Stimulated activated naive CD8-positive, alpha-beta T cell treated with anti-CD3 and anti-CD28 coated beads, Interleukin-15, Interleukin-2, amounts not matched to agents 100 U/mL and 50 U/mL, for 24 hours (primary cell): ENCODE data around the gene ARSA.
"Not testable (repeated sequence)": the region's sequence is repeated elsewhere in the genome, so short reads cannot be mapped to it uniquely, and the experiment has no call there.

Experiments used
- ATAC-seq: fragments of 150-1000 bp; cut with Tn5 transposase; one replicate; pipeline ENCODE4 v1.10.0; 2021
- DNase-seq: peaks from one replicate; pipeline ENCODE4 v3.0.0; 2021

ARSA gene

DNA sequence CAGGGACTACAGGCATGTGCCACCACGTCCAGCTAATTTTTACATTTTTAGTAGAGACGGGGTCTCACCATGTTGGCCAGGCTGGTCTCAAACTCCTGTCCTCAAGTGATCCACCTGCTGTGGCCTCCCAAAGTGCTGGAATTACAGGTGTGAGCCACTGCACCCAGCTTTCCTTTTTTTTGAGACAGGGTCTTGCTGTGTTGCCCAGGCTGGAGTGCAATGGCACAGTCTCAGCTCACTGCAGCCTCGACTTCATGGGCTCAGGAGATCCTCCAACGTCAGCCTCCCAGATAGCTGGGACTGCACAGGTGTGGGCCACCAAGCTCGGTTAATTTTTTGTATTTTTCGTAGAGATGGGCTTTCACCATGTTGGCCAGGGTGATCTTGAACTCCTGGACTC is 26.7 kb upstream of the ARSA start:
- not testable (repeated sequence) for ATAC-seq, DNase-seq

DNA sequence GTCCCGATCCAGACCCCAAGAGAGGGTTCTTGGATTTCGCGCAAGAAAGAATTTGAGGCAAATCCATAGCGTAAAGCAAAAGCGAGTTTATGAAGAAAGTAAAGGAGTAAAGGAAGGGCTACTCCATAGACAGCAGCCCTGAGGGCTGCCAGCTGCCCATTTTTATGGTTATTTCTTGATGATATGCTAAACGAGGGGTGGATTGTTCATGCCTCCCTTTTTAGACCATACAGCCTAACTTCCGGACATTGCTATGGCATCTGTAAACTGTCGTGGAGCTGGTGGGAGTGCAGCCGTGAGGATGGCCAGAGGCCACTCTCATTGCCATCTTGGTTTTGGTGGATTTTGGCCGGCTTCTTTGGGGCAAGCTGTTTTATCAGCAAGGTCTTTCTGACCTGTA is 25.3 kb upstream of the ARSA start:
- ATAC-seq (no peak), DNase-seq (no peak)

DNA sequence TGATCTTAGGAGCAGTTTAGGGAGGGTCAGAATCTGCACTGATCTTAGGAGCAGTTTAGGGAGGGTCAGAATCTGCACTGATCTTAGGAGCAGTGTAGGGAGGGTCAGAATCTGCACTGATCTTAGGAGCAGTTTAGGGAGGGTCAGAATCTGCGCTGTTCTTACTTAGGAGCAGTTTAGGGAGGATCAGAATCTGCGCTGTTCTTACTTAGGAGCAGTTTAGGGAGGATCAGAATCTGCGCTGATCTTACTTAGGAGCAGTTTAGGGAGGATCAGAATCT is 15.8 kb upstream of the ARSA start:
- not testable (repeated sequence) for DNase-seq, ATAC-seq

DNA sequence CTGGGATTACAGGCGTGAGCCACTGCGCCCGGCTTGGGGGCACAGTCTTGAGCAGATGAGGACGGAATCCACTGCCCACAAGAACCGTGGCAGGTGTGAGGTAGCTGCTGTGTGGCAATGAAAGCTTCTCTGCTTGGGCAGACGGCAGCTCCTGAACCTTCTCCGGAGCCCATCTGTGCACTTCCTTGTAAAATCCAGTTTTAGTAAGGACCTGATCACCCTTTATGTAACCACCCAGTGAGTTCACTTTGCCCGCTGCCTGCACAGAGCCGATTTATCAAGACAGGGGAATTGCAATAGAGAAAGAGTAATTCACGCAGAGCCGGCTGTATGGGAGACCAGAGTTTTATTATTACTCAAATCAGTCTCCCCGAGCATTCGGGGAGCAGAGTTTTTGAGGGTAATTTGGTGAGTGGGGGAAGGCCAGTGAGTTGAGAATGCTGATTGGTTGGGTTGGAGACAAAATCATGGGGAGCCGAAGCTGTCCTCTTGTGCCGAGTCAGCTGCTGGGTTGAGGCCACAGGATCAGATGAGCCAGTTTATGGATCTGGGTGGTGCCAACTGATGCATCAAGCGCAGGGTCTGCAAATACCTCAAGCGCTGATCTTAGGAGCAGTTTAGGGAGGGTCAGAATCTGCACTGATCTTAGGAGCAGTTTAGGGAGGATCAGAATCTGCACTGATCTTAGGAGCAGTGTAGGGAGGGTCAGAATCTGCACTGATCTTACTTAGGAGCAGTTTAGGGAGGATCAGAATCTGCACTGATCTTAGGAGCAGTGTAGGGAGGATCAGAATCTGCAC is 15.3 kb upstream of the ARSA start:
- DNase-seq, ATAC-seq: not testable (repeated sequence)

DNA sequence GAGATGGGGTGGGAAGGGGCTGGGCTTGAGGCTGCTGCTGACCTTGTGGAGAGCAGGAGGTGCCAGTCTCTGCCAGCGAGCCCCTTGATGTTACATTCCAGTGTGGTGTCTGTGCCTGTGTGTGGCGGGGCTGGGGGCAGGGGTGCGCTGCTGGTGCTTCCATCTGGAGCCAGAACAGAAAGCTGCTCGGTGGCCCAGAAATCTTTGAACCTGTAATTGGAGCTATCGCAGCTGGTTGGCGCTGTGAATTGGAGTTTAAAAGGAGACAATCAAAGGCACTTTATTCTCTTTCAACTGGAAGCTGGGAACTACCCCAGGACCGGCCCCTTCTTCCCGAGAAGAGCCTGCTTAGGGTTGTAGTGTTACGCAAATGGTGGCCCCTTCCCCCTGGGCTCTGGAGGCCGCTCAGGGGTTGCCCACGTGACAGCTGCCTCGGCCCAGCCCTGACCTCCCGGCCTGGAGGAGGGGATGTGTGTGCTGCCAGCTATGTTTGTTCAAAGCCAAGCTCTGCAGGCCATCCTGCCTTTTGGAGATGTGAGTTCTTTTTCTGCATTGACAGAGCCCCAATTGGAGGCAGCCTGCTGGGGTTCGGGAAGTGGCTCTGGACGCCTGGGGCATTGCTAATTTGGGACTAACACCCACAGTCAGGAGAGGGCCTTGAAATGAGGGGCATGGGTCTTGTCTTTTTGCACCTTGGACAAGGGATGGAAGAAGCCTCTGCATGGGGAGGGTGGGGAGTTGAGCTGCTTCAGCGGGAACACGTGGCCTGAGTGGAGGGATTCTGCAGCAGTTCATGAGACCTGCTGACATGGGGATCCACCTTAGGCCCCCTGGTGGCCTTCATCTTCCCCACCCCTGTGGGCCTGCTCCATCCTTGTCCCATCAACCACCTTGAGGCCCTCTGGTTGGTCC is 14.0 kb upstream of the ARSA start:
- ATAC-seq (no peak), DNase-seq (no peak)

DNA sequence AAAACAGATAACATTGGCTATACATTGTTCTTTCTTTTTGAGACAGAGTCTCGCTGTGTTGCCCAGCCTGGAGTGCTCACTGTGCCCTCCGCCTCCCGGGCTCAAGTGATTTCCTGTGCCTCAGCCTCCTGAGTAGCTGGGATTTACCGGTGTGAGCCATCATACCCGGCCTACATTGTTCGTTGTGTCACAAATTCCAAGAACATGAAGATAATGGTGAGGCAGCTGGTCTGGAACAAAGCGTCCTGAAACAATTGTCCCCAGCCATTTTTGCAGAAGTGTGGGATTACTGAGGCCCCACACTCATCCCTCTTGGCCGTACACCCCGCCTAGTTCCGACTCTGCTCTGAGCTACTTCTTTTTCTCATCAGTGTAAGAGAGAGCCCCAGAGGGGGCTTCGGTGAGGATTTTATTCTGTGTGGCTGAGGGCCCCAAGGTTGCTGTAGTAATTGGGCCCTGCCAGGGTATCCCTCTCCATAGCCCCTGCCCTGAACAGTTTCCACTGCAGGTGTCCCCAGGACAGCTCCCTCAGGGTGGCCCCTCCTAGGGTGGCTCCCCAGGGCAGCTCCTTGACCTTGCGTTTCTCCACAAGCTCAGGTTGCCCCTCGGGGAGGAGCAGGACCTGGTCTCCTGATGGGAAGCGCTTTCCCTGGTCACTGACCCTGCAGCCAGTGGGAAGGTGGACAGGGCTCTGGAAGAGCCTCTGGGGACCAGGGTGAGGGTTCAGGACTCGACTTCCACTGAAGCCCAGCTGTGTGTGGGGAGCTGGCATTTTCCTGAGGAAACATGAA is 13.1 kb upstream of the ARSA start:
- DNase-seq = no peak
- ATAC-seq = no peak

DNA sequence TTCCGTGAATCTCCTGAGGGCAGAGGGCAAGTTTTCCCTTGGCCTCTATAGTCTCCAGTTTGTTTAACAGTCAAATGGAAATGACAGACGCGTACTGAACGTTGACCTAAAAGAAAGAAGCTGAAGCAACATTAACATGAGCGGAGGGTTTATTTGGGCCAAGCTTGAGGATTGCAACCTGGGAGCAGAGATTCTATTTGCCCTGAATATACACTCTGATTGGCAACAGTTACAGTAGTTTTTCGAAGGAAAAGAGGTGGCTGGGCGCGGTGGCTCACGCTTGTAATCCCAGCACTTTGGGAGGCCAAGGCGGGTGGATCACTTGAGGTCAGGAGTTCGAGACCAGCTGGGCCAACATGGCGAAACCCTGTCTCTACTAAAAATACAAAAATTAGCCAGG is 12.3 kb upstream of the ARSA start:
- DNase-seq, ATAC-seq: not testable (repeated sequence)

DNA sequence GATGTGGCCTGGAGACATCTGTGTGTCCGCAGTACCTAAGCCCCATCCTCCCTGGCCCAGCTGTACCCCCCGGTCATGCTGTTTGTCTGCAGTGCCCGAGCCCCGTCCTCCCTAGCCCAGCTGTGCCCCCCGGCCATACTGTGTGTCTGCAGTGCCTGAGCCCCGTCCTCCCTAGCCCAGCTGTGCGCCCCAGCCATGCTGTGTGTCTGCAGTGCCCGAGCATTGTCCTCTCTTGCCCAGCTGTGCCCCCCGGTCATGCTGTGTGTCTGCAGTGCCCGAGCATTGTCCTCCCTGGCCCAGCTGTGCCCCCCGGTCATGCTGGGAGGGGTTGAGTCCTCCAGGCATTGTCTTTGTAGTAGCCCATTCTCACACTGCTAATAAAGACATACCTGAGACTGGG is 7.6 kb upstream of the ARSA start:
- no peak for ATAC-seq
- DNase-seq = no peak

DNA sequence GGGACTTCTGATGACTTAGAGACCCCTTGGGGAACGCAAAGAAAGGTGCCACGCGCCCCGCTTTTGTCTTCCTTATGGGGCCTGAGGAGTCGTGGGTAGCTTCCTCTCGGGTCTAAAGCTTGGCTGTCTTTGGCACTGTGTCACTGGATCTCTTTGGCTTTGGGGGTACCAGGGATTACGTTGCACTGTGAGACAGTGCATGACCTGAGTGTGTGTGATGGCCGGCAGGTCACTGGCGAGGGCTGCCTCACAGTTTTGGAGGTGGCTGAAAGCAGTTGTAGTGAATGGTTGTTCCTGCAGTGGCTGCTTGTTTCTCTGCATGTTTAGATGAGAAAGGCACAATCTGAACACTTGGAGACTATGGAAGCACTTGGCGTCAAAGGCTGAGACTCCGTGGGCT is 5.8 kb upstream of the ARSA start:
- ATAC-seq (no peak), DNase-seq (no peak)

DNA sequence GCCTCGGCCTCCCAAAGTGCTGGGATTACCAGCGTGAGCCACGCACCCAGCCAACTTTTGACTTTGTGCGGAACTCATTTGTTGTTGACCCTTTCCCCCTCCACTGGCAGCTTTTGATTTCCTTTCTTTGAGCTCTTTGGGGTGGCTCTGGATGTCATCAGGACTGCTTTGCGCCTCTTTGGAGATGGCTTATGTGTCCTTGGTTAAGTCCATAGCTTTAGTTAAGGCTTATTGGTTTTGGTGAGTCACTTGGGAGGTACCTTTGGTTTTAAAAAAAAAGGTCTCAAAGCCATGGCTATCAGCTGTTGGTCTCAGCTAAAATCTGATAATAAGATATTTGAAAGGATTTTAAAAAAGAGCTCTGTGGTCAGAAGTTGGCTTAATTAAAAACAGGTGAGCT is 5.1 kb upstream of the ARSA start:
- DNase-seq (no peak), ATAC-seq (no peak)

DNA sequence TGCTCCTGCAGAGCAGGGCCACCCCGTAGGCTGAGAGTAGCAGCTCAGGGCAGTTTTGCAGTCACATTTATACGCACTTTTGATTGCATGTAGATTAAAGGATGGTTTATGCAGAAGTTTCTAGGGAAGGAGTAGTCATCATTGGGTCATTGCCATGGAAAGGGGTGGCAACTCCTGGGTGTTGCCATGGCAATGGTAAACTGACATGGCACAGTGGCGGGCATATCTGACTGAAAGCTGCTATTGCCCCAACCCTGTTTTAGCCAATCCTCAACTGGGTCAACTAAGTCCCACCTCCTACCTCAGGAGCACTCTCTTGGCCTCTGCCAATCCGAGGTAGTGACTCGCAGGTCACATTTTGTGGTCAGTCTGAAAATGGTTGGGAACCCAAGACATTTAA is 2.4 kb upstream of the ARSA start:
- ATAC-seq (no peak), DNase-seq (no peak)

DNA sequence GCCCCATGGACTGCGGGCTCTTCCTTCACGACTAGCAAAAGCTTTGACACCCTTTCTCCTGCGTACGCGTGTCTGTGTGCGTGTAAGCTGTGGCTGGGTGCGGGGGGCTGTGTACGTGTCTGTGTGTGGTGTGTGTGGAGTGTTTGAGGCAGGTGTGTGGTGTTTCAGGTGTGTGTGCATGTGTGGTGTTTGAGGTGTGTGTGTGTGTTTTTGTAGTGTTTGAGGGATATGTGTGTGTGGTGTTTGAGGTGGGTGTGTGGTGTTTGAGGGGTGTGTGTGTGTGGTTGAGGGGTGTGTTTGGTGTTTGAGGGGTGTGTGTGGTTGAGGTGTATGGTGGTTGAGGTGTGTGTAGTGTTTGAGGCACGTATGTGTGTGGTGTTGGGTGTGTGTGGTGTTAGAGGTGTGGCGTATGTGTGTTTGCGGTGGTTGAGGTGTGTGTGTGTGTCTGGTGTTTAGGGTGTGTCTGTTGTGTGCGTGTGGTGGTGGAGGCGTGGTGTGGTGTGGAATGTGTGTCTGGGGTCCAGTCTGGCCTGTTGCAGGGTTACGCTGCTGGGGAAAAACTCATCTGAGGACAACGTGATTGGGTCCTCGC is 687 bp upstream of the ARSA start:
- ATAC-seq = no peak
- no peak for DNase-seq

DNA sequence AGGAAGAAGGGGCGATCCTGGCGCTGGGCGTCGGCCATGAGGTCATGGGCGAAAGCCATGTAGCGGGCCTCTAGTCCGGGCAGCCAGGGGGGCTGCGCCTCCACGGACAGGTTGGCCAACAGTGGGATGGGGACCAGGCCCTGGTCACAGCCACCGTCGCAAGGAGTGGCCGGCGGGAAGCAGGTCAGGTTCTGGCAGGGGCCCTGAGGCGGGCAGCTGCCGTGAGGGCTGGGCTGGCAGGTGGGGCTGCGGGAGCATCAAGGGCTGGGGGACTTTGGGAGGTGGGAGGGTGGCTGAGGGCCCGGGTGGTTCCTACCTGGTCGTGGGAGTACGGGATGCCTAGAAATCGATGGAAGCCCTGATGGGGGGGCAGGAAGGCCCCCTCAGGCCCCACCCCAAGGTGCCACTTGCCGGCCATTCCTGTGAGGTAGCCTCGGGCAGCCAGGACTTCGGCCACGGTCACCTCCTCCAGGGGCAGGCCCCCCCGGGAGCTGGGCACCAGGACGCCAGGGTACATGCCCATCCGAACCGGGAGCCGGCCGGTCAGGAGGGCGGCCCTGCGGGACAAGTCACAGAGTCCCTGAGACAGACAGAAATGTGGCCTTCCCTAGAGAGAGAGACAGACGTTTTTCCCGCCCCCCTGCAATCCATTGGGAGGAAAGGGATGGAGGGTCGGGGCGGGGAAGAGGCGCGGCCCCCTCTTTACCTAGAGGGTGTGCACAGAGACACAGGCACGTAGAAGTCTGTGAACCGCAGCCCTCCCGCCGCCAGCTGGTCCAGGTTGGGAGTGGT is 906 bp downstream of the ARSA start:
- ATAC-seq = no peak
- DNase-seq = no peak

DNA sequence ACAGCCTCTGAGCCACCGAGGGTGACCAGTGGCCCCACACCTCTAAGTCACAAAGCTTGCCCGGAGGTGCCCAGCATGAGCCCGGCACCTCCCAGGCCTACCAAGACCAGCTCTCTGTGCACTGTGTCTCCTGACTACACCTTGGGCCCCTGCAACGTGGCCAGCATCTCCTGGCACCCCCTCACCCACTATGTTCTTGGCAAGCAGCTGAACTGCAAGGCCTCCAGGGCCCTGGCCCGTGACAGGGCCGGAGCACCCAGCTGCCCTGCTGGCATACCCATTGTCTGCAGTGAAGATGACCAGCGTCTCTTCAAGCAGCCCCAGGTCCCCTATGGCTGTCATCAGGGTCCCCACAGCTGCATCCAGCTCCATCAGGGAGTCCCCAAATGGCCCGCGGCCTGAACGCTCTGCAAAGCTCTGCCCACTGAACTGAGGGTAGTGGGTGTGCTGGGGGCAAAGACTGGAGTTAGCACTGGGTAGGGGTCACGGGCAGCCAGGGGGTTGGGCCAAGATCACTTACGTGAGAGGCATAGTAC is 1.6 kb downstream of the ARSA start:
- DNase-seq (no peak), ATAC-seq (no peak)

DNA sequence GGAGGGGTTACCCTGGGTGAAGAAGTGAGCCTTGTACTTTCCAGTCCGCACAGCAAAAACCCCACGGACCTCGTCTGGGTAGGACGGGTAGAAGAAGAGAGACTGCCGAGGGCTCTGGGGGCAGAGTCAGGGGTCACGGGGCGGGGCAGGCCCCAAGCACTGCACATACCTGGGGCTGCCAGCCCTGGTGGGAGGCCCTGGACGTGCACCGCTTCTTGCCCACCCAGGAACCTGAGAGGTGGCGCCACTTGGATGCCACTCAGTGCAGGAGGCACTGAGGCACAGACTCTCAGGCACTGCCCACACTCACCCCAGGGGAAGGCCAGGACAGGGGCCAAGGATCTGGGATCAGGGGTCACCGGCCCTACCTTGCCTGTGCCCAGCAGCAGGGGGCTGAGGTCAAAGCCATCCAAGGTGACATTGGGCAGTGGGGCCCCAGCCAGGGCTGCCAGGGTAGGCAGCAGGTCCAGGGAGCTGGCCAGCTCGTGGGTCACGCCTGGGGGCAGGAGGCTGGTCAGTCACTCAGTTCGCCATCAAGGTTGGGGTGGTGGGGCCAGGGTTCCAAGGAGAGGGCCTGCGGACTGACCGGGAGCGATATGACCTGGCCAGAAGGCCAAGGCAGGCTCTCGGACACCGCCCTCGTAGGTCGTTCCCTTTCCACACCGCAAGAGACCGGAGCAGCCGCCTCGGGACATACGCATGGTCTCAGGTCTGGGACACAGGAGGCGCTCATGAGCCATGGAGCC is 2.2 kb downstream of the ARSA start:
- no peak for ATAC-seq
- no peak for DNase-seq

DNA sequence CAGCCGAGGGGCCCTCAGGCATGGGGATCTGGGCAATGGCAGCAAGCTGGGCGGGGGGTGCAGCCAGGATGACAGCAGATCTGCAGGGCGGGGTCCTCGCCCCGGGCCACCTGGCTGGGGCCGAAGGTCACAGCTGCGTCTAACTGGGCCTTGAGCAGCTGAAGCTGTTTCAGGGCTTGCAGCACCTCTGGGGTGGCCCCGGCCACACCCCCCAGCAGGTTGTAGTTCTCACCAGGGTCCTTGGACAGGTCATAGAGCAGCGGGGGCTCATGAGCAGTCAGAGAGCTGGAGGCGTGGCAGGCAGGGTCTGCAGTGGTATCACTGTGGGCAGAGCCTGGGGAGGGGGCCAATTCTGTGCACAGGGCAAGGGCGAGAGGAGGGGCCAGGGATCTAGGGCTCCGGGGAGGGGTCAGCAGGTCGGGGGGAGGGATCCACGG is 2.8 kb downstream of the ARSA start:
- ATAC-seq (no peak), DNase-seq (no peak)

DNA sequence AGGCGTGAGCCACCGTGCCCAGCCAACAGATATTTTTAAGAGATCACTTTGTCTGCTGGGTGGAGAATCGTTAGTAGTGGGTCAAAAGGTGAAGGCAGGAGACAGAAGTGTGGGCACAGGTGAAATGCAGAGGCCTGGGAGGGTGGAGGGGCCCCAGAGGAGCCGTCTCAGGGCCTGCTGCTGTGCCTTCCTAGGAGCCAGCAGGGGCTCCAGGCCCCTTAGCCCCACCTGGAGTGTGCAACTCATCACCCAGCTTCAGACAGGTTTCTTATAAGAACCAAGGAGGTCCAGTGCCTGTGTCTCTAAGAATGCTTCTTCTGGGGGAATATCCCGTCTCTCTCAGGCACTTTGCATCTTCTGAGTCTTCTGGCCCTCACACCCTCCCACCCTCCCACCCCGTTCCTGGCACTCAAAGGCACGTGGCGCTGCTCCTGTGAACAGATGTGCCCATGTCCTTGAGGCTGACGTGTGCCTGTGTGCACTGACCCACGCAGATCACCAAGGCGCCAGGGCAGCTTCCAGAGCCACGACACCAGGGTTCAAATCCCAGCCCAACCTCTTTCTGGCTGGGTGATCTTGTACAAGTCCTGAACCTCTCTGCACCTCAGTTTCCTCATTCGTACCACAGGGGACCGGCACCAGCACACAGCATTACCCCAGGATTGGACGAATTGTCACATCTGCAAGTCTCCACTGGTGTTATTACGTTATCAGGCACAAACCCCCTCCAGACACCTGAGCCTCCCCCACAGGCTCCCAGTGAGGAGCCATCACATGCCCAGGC is 3.4 kb downstream of the ARSA start:
- DNase-seq (no peak), ATAC-seq (no peak)

DNA sequence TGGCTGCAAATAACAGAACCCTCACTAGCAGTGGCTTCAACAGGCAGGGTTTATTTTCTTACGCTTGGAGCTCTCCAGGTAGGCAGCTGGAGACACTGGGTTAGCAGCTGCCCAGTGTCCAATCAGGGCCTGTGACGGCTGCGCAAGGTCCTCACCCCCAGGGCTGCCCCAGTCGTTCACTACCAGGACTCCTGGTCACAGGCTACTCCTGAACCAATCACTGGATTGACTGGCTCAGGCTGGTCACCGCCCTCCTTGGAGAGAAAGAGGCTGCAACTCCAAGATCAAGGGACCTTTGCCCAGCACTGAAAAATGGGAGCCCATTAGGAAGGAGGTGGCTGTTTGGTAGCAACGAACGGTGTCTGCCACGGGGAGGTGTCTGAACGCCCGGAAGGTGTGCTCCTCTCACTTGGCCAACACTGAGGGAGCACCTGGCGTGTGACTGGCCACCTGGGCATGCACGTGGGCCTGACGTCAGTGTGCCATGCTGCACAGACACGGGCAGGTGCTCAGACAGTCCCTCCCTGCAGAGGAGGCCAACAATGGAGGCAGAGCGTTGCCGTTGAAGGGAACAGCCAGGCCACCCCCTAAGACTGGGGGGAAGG is 5.1 kb downstream of the ARSA start:
- DNase-seq (no peak), ATAC-seq (no peak)
